ENCODE results near the gene AFG1L. TPM values are rescaled to one million over a fixed set of nuclear protein-coding genes. Genes with fewer than 3 reads are reported as not detected.

The AFG1L gene
- total and polyA plus RNA-seq, 10 donors, result 1.8 to 13.0 (median 4.4) TPM

DNA sequence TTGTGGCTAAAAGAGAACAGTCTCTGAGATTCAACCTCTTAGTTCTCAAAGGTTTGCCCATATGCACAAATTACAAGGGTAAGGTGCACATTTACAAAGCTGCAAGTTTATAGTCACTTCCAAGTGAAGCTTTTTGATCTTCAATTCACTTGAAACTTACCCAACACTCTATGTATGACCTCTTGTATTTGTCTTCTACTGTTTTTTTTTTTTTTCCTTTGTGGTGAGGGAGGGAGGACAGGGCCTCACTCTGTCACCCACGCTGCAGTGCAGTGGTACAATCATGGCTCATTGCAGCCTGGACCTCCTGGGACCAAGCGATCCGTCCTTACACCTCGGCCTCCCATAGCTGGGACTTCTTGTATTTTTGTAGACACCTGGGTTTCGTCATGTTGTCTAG is 261.4 kb downstream of the AFG1L start:
- 94 to 99% (median 96%) methylated on average over 5 of the region's 5 CpGs for WGBS, 5 donors
- no peak overlapping the region for H3K4me3 ChIP-seq
- no peak overlapping the region for H3K27ac ChIP-seq
- intact Hi-C loops (cut with DNase I; ENCODE audit: low total_unique reads), result no loop called here
- no peak for TF ChIP-seq POLR2A (IDR thresholded peaks at IDR 0.05)
- peaks cover 4 to 14% (median 11%) of the 10 kb centered on the region in 6 donors for H3K4me1 ChIP-seq
- no peaks in the 10 kb centered on the region for H3K9me3 ChIP-seq
- no peaks in the 10 kb centered on the region for H3K36me3 ChIP-seq
- no peak for DNase-seq
- no peaks in the 10 kb centered on the region for H3K27me3 ChIP-seq (replicated peaks in 1 of 7)

- Histone ChIP-seq H3K4me3 (peak overlapping the region; percentile 68 to 88 (median 82)), H3K27ac (peak overlapping the region; percentile 99 to 100 (median 100)), H3K4me1 (peaks cover 4 to 19% (median 16%) of the 10 kb centered on the region in 6 donors), H3K27me3 (replicated peaks in 1 of 7) (no peaks in the 10 kb centered on the region), H3K36me3 (no peaks in the 10 kb centered on the region), H3K9me3 (no peaks in the 10 kb centered on the region)
- intact Hi-C loops (cut with DNase I; ENCODE audit: low total_unique reads), result no loop called here
- TF ChIP-seq POLR2AphosphoS5 (IDR thresholded peaks at IDR 0.05) (no peak), POLR2A (IDR thresholded peaks at IDR 0.05) (no peak), CTCF (IDR thresholded peaks at IDR 0.05 in 8 of 11, conservative IDR thresholded peaks at IDR 0.05 in 3 of 11) (no peak)
- 57 to 75% (median 61%) methylated on average over 12 to 16 of the region's 16 CpGs for WGBS, 5 donors
- no peak for DNase-seq
These were observed 262.1 kb downstream of the AFG1L start for GRCh38 chr6:108556866-108557493.

GRCh38 chr6:108557494-108558371 is 262.9 kb downstream of the AFG1L start:
- intact Hi-C loops (cut with DNase I; ENCODE audit: low total_unique reads), result no loop called here
- peak; percentile 95 for DNase-seq
- 0 to 2% (median 1%) methylated on average over 32 to 105 of the region's 105 CpGs for WGBS, 5 donors

More at GRCh38 chr6:108557494-108558371, 262.9 kb downstream of the AFG1L start:
- Histone ChIP-seq H3K4me1 (peaks cover 4 to 26% (median 23%) of the 10 kb centered on the region in 6 donors), H3K4me3 (peak overlapping the region; percentile 68 to 88 (median 82)), H3K27me3 (replicated peaks in 1 of 7) (no peaks in the 10 kb centered on the region), H3K27ac (peak overlapping the region; percentile 99 to 100 (median 100)), H3K9me3 (no peaks in the 10 kb centered on the region), H3K36me3 (no peaks in the 10 kb centered on the region)
- TF ChIP-seq CTCF (IDR thresholded peaks at IDR 0.05 in 8 of 11, conservative IDR thresholded peaks at IDR 0.05 in 3 of 11), result peak in 3 of 11 experiments; percentile 15 to 27 (median 18)
- no peak for TF ChIP-seq POLR2A (IDR thresholded peaks at IDR 0.05)
- TF ChIP-seq POLR2AphosphoS5 (IDR thresholded peaks at IDR 0.05), result peak in 1 of 3 donors; percentile 5

Data from spleen (tissue), 11 donors.